Measurements from ENCODE around the gene LGALS1. TPM values are rescaled to one million over a fixed set of nuclear protein-coding genes. Genes with fewer than 3 reads are reported as not detected.
A peak's percentile ranks its signal among the peaks of the same experiment; 100 is the strongest.
"Not testable (repeated sequence)": the region's sequence is repeated elsewhere in the genome, so short reads cannot be mapped to it uniquely, and the experiment has no call there.

Gene LGALS1
- total RNA-seq, 4 donors from 2014 or later: 44.8 to 352 (median 73.5) TPM

- Histone ChIP-seq H3K9me3 (no peaks in the 10 kb centered on the region), H3K4me1 (peaks cover 7 to 35% (median 9%) of the 10 kb centered on the region in 4 donors), H3K27ac (no peak overlapping the region), H3K36me3 (peaks cover 0 to 65% (median 0%) of the 10 kb centered on the region in 3 donors), H3K27me3 (no peaks in the 10 kb centered on the region), H3K4me3 (no peak overlapping the region)
- DNase-seq: no peak
- no peak for TF ChIP-seq CTCF (IDR thresholded peaks at IDR 0.05)
- no peak for TF ChIP-seq POLR2A (IDR thresholded peaks at IDR 0.05)
These were observed 15.6 kb downstream of the LGALS1 start for GRCh38 chr22:37690901-37691504.

- Histone ChIP-seq H3K27ac (no peak overlapping the region), H3K4me3 (no peak overlapping the region), H3K27me3 (no peaks in the 10 kb centered on the region), H3K4me1 (peaks cover 0 to 30% (median 4%) of the 10 kb centered on the region in 4 donors), H3K9me3 (no peaks in the 10 kb centered on the region), H3K36me3 (peaks cover 0 to 65% (median 0%) of the 10 kb centered on the region in 3 donors)
- no peak for DNase-seq
- TF ChIP-seq CTCF (IDR thresholded peaks at IDR 0.05) (no peak), POLR2A (IDR thresholded peaks at IDR 0.05) (no peak)
These were observed 17.3 kb downstream of the LGALS1 start for GRCh38 chr22:37692627-37693285.

GRCh38 chr22:37694131-37694530 is 18.7 kb downstream of the LGALS1 start:
- not testable (repeated sequence) for H3K4me3 ChIP-seq, DNase-seq, H3K27ac ChIP-seq, H3K27me3 ChIP-seq, H3K9me3 ChIP-seq
- peaks cover 0 to 17% (median under 1%) of the 10 kb centered on the region in 4 donors for H3K4me1 ChIP-seq
- peaks cover 0 to 54% (median 0%) of the 10 kb centered on the region in 3 donors for H3K36me3 ChIP-seq

DNA sequence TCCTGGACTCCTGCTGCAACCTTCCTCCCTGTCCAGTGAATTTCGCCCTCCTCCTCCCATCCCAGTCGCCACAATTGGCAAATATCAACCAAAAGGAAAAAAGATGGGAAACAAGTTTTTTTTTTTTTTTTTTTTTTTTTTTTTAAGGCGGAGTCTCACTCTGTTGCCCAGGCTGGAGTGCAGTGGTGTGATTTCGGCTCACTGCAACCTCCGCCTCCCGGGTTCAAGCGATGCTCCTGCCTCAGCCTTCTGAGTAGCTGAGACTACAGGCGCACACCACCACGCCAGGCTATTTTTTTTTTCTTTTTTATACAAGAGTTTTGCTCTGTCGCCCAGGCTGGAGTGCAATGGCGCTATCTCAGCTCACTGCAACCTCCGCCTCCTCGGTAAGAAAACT is 20.8 kb downstream of the LGALS1 start:
- not testable (repeated sequence) for H3K9me3 ChIP-seq, DNase-seq, H3K27me3 ChIP-seq
- peaks cover 0 to 13% (median 0%) of the 10 kb centered on the region in 4 donors for H3K4me1 ChIP-seq
- H3K27ac ChIP-seq: peak overlapping the region in 1 of 4 donors; percentile 23
- peaks cover 0 to 36% (median 0%) of the 10 kb centered on the region in 3 donors for H3K36me3 ChIP-seq
- H3K4me3 ChIP-seq: peak overlapping the region in 1 of 4 donors; percentile 22

DNA sequence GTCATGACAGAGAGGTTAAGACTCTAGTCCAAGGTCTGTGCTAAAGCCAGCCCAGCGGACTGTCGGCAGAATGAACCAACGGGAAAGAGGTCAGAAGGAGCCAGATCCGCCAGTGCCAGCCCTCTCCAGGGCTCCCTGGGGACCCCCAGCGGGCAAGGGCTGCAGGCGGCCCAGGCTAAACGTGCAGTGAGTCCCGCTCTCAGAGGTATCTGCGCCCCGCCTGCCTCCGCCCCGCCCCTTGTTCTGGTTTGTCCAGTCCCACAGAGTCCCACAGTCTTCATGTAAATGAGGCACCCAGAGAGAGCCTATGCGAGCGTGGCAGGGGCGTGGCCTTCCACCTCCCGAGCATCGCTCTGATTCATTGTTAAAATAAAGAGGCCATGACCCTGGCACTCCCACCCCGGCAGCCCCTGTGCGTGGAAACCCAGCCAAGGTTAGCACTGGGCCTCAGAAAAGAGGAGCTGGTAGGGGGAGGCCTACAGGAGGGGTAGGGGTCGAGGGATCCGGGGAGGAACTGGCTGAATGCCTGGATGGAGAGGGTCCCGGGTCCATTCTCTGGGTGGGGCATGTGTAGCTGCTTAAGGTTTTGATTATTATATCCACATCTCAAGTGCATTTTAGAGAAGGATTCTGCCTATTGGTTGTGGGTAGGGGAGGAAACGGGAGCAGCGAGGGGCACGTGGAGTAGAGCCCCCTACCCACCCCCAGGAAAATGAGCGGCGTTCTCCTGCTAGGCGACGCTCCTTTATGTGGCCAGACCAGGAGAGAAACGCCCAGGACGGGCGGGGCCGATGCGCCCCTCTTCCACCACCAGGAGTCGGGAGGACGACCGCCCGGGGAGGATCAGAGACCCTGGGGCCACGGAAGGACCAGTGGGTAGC is 21.5 kb downstream of the LGALS1 start, which contains the start of gene TRIOBP:
TSS of gene TRIOBP (plus strand) at position 392 of the 881 bp plus-strand sequence. CDS start 4,318 bp downstream, outside the sequence.
- TF ChIP-seq CTCF (IDR thresholded peaks at IDR 0.05) (peak in 3 of 6 experiments; percentile 53 to 59 (median 55)), POLR2A (IDR thresholded peaks at IDR 0.05) (no peak)
- no peaks in the 10 kb centered on the region for H3K27me3 ChIP-seq
- peaks cover 0 to 13% (median 0%) of the 10 kb centered on the region in 4 donors for H3K4me1 ChIP-seq
- H3K36me3 ChIP-seq: peaks cover 0 to 30% (median 0%) of the 10 kb centered on the region in 3 donors
- no peaks in the 10 kb centered on the region for H3K9me3 ChIP-seq
- peak within 1 kb of the TSS in 1 of 4 donors; percentile 23 for H3K27ac ChIP-seq
- peak; percentile 71 to 96 (median 94) for DNase-seq
- peak within 1 kb of the TSS in 1 of 4 donors; percentile 22 for H3K4me3 ChIP-seq

DNA sequence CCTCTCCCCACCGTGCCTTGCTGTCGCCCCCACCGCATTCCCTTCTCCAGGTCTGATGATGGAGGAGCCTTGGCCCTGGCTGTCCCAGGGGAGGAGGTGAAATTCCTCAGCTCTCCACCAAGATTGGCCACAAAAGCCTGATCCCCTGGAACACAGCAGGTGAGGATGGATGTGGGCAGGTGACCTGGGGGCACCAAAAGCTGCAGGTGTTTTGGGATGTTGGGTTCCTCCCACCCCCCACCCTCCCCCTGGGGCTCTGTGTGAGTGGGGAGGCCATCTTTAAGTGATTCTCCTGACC is 22.1 kb downstream of the LGALS1 start:
- no peaks in the 10 kb centered on the region for H3K9me3 ChIP-seq
- peaks cover 0 to 13% (median 0%) of the 10 kb centered on the region in 4 donors for H3K4me1 ChIP-seq
- no peaks in the 10 kb centered on the region for H3K27me3 ChIP-seq
- peaks cover 0 to 24% (median 0%) of the 10 kb centered on the region in 3 donors for H3K36me3 ChIP-seq
- TF ChIP-seq CTCF (IDR thresholded peaks at IDR 0.05) (no peak), POLR2A (IDR thresholded peaks at IDR 0.05) (no peak)
- DNase-seq: no peak
- no peak overlapping the region for H3K27ac ChIP-seq
- no peak overlapping the region for H3K4me3 ChIP-seq

All from Peyer's patch (tissue), 4 donors.